GM19193 (cell line): ENCODE data around the gene CD1E.

Experiments used
- POLR2A ChIP-seq: IDR thresholded peaks from 4 replicates; pipeline ENCODE4 v1.6.1; 2011; ENCODE audit not compliant: insufficient read depth, insufficient read length; ENCODE audit errors: extremely low read depth

The CD1E gene

GRCh38 chr1:158355773-158356285, 2.1 kb downstream of the CD1E start:
- TF ChIP-seq POLR2A, result no peak

- TF ChIP-seq POLR2A, result no peak
Observed at GRCh38 chr1:158356616-158357015, 2.9 kb downstream of the CD1E start.

DNA sequence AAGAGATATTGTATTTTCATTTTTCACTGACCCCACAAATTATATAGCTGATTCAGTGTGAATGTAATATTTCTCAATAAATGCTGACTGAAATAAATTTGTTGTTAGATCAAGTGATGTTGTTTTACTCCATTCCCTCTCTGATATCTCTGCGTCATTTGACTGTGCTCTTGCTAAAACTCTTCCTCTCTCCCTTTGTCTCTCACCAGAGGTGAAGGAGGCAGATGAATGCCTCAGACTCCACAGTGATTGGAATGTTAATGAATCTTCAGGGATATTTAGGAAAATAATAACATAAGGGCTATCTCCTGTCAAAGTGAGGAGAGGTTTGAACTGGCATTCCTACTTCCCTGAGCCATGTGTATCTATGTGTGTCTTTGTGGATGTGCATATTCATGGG, 3.7 kb downstream of the CD1E start:
- TF ChIP-seq POLR2A, result no peak

GRCh38 chr1:158362482-158362881, 8.8 kb downstream of the CD1E start:
- TF ChIP-seq POLR2A, result no peak

GRCh38 chr1:158362941-158363340, 9.2 kb downstream of the CD1E start:
- no peak for TF ChIP-seq POLR2A

DNA sequence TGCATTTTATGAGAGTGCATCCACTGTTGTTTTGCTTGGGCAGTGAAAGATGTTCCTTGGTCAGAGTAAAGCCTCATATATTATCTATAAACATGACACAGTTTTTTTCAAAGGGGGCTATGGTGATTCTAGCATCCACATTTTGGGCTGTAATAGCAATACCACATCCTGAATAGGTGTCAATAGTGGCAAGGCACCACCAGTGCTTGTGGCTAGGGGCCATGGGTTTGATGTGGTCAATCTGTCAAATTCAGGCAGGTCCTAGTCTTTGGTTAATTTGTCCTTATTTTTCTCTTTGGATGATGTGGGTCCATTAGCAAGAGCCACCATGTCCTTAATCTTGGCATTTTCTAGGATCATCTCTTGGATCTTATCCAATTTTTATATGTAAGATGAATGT, 13.1 kb downstream of the CD1E start:
- no peak for TF ChIP-seq POLR2A

- TF ChIP-seq POLR2A, result no peak
Observed at GRCh38 chr1:158371188-158371953, 17.7 kb downstream of the CD1E start.

DNA sequence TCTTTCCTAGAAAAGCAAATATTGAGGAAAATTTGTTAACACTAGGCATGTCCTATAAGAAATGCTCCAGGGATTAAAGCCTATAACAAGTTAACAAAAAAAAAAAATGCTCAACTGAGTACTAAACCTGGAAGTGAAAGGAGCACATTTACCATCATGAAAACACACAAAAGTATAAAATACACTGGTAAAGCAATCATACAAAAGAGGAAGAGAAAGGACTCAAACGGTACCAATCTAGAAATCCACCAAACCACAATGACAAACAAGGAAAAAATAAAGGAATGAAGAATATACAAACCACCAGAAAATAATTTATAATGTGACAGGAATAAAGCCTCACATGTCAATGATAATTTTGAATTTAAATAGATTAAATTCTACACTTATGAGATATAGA, 21.2 kb downstream of the CD1E start:
- TF ChIP-seq POLR2A, result no peak

DNA sequence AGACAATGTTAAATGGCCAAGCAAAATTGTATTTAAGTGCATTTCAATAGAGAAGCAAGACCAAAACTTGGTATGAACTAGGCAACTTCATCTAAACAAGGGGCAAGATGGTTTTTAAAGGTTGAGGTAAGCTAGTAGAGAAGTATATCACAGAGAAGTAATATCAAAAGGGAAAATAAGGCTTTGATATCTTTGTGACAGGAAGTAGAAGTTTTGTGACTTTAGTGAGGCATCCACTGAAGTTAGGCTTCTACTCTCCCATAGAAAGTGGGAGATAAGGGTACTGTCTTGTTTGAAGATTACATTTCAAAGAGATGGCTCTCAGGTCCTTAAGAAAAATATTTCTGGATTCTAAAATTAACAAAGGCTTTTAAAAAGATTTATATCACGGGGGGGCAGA, 36.6 kb downstream of the CD1E start:
- TF ChIP-seq POLR2A, result no peak

DNA sequence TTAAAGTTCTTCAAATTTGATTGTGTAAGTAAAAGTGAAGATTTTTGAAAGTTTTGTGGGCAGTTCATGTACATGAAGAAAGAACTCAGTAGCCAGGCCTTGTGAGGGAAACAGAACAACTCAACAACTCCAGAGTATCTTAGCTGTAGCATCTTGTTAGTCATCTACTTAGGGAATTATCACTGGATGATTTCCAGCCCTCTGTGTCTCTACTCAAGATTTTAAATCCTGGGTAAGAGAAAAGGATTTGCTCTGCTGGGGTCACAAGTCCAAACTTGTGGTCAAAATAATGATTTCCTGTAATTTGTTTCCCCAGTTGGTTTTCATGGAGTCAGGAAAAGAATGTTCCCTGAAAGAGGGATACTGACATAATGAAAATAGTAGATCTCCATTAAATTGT, 37.4 kb downstream of the CD1E start:
- no peak for TF ChIP-seq POLR2A

DNA sequence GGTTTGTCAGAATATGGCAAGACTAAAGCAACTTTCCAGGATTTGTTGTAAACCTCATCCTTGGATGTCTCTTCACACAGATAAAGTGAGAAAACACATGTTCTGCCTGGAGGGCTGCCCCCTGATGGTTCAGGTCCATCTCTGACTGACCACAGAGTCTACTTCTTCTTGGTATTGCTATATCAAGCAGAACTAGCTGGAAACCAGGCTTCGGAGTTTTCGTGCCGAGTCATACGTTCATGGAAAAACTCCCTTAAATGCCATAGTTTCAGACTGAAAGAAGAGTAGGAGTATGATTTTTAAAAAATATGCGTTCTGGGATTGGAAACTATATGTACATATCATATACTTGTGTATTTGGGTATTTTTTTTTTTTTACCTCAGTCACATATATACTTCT, 39.8 kb downstream of the CD1E start:
- no peak for TF ChIP-seq POLR2A

GRCh38 chr1:158396646-158397045, 43.0 kb downstream of the CD1E start:
- no peak for TF ChIP-seq POLR2A

DNA sequence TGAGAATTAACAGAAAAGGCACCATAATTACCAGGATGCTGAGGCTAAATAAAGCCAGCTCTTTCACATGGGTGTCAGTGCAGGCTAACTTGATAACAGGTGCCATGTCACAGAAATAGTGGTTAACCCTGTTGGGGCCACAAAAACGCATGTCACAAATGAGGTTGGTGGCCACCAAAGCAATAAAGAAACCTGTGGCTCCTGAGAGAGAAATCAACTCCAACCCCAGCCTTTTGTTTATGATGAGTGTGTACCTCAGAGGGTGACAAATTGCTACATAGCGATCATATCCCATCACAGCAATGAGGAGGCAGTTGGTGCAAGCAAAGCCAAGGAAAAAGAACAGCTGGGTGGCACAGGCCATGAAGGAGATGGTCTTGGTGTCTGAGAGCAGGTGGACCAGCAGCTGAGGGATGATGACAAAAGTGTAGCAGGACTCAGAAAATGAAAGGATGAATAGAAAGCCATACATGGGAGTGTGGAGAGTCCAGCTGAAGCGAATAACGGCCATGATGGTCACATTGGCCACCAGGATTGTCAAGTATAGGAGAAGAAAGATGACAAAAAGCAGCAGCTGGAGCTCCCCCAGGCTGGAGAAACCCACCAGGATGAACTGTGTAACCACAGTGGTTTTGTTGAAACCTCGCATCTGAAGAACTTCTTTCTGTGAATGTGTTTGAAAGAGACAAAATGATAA, 45.3 kb downstream of the CD1E start, which contains the start of gene OR10T2:
TSS of gene OR10T2 (minus strand) at position 649 of the 697 bp plus-strand sequence. CDS start at position 649, 0 bp downstream.
- TF ChIP-seq POLR2A, result no peak

- no peak for TF ChIP-seq POLR2A
Observed at GRCh38 chr1:158400871-158401270, 47.2 kb downstream of the CD1E start.

DNA sequence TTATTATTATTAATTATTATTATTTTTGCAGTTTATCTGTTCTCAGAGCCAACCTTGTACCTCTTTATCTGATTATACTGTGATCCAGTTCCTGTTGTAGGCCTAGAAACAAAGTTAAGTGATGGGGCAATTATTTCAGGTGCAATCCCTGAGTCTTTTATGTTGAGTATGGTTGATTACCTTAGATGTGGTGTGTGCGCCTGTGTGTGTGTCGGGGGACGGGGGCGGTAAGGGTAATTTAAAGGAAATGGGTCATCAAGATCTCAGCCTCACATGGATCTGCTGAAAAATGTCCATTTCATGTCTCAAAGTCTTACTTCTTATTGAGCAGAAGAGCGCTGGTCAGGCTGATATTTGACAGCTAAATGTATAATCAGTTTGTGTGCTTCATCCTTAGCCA, 53.4 kb downstream of the CD1E start:
- no peak for TF ChIP-seq POLR2A
